ENCODE results near the gene SLU7.

Gene SLU7

DNA sequence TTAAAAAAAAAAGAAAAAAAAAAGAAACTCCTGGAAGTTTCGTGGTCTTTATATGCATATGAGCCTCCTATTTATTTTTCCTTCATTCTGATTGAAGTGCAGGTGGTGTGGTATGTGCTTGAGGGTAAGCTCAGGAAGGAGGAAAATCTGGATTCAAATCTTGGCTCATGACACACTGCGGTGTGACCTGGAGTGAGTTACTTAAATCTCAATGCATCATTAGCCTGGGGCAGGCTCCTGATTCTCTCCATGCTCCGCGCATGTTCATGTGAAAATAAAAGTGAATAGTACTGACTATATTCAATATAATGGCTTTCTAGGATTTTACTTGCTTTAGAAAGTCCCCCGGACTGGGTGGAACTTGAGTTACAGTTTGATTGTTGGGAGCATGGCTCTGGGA, 38.4 kb upstream of the SLU7 start:
- TF ChIP-seq CTCF (conservative IDR thresholded peaks at IDR 0.05) (no peak), ZFX (IDR thresholded peaks at IDR 0.05) (no peak)
- no peak overlapping the region for H3K27ac ChIP-seq

DNA sequence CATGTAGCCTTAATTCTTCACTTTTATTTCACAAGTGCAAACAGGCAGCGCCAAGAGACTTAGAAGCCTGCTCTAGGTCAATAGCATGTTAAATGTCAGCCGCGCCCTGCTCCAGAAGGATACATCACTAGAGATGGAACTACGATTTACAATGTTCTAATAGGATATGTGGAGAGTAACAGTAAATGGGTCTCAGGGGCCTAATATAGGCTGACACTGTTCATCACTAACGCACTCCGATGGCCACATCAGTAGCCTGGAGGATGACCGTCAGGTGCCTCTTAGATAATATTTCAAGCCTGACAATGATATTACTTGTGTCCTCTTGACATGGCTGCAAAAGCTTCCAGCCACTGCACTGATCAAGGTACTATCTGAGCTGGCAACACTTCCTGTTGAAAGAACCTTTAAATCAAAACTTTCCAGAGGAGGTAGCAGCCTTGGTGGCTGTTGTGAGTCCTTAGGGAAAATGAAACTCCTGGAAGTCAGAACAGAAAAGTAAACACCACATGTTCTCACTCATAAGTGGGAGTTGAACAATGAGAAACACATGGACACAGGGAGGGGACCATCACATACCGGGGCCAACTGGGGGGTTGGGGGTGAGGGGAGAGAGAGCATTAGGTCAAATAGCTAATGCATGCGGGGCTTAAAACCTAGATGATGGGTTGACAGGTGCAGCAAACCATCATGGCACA, 37.7 kb upstream of the SLU7 start:
- no peak overlapping the region for H3K27ac ChIP-seq
- TF ChIP-seq ZFX (IDR thresholded peaks at IDR 0.05) = no peak

GRCh38 chr5:160455600-160455999, 36.7 kb upstream of the SLU7 start:
- TF ChIP-seq ZFX (IDR thresholded peaks at IDR 0.05) (no peak), CTCF (conservative IDR thresholded peaks at IDR 0.05) (no peak)
- H3K27ac ChIP-seq = no peak overlapping the region

GRCh38 chr5:160453751-160454150, 34.9 kb upstream of the SLU7 start:
- TF ChIP-seq ZFX (IDR thresholded peaks at IDR 0.05) (no peak), CTCF (conservative IDR thresholded peaks at IDR 0.05) (no peak)
- H3K27ac ChIP-seq = no peak overlapping the region

DNA sequence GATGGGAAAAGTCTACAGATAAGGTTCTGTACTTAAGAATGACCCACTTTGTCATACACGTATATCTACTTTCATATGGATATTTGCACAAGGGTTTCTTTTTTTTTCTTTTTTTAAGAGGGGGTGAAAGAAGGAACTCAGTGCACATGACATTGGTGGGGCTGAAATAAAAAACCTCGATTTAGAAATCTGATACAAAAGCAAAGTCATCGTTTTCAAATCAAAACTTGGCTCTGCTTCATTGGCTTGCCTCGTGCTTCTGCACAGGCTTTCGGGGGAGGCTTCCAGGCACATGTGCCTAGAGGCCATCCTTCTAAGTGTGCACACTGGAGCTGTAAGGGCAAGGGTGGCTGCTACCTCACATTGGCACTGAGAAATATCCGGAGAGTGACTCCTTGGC, 33.9 kb upstream of the SLU7 start:
- TF ChIP-seq ZFX (IDR thresholded peaks at IDR 0.05) (no peak), CTCF (conservative IDR thresholded peaks at IDR 0.05) (no peak)
- no peak overlapping the region for H3K27ac ChIP-seq

GRCh38 chr5:160452036-160452435, 33.2 kb upstream of the SLU7 start:
- TF ChIP-seq ZFX (IDR thresholded peaks at IDR 0.05) = no peak
- no peak for TF ChIP-seq CTCF (conservative IDR thresholded peaks at IDR 0.05)
- no peak overlapping the region for H3K27ac ChIP-seq

- no peak overlapping the region for H3K27ac ChIP-seq
- no peak for TF ChIP-seq CTCF (conservative IDR thresholded peaks at IDR 0.05)
- no peak for TF ChIP-seq ZFX (IDR thresholded peaks at IDR 0.05)
Measured at GRCh38 chr5:160451281-160451680, 32.4 kb upstream of the SLU7 start.

Data from C4-2B (cell line).